ENCODE data around the gene COL4A2. TPM values are rescaled to one million over a fixed set of nuclear protein-coding genes. Genes with fewer than 3 reads are reported as not detected.
"Not testable (repeated sequence)": the region's sequence is repeated elsewhere in the genome, so short reads cannot be mapped to it uniquely, and the experiment has no call there.

Gene COL4A2
- total RNA-seq, 1 donor from 2014 or later, result not detected

DNA sequence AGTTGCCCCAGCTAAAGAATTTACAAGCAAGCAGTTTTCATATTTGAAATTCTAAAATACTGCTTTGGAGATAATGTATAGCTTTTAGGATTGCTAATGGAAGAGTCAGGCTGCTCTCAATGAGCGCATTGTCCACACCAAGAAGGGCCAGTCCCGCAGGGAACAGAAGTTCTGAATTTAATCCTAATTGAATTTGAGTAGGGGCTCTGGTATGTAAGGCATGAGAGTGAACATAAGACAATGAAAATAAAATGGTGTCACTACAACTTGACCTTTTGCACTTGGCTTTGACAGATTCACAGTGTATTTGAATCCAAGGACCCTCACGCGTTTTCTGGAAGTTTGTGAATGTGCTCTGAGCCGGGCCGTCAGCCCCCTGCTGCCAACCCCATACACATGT is 221.8 kb downstream of the COL4A2 start:
- no peaks in the 10 kb centered on the region for H3K9me3 Mint-ChIP-seq
- peaks cover 8% of the 10 kb centered on the region for H3K4me1 Mint-ChIP-seq (ENCODE audit: low read depth)
- intact Hi-C loops (cut with micrococcal nuclease), result no loop called here
- no peaks in the 10 kb centered on the region for H3K36me3 Mint-ChIP-seq (ENCODE audit: low read depth)
- H3K27me3 Mint-ChIP-seq (ENCODE audit: low read depth), result no peaks in the 10 kb centered on the region
- no peak for DNase-seq (ENCODE audit: low spot score)
- H3K27ac Mint-ChIP-seq, result no peak overlapping the region
- H3K4me3 Mint-ChIP-seq (ENCODE audit: low read depth), result no peak overlapping the region

DNA sequence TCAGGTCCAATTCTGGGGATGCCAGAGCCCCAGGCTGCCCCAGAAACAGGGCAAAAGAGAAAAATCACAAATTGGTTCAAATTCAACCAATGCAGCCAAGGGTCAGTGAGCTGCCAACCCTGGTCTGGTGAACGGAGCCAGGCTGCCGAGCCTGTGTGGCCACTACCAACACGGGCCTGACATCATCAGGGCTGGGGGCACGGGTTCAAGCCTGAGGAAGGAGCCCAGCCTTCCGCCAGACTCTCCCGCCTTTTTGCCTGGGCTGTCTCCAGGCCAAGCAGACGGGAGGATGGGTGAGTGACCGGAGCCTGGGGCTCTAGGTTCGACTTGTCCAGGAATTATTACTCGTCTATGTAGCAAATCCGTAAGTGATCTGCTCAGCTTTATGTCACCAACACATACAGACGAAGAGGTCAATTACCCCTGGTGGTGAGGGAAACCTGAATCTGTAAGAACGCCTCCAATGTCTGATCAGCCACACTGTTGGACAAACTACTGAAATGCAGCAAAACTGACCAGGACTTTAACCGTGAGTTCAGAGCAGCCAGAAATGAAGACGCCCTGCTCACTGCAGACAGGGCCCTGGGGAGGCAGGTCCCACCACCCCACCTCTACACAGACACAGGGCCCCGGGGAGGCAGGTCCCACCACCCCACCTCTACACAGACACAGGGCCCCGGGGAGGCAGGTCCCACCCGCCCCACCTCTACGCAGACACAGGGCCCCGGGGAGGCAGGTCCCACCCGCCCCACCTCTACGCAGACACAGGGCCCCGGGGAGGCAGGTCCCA is 222.6 kb downstream of the COL4A2 start:
- no peak overlapping the region for H3K4me3 Mint-ChIP-seq (ENCODE audit: low read depth)
- intact Hi-C loops (cut with micrococcal nuclease), result no loop called here

DNA sequence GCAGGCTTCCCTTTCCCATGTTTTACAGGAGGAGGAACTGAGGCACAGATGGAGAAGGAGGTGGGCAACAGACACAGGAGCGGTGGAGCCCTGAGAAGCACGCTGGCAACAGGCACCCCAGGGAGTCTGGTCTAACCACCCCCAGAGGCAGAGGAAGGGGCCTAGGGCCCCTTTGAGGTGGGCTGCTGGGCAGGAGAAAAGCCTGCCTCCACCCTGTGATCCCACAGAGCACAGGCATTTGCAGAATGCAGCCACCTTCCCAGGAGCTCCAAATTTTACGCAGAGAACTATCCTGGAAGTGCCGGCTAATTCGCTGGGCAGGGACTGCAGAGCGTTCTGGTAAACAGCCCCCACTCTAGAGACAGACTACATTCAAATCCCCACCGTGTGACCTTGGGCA is 224.0 kb downstream of the COL4A2 start:
- intact Hi-C loops (cut with micrococcal nuclease), result no loop called here
- no peaks in the 10 kb centered on the region for H3K9me3 Mint-ChIP-seq
- H3K36me3 Mint-ChIP-seq (ENCODE audit: low read depth), result no peaks in the 10 kb centered on the region
- no peak overlapping the region for H3K4me3 Mint-ChIP-seq (ENCODE audit: low read depth)
- no peak for DNase-seq (ENCODE audit: low spot score)
- H3K27me3 Mint-ChIP-seq (ENCODE audit: low read depth), result no peaks in the 10 kb centered on the region
- H3K27ac Mint-ChIP-seq, result no peak overlapping the region
- peaks cover under 1% of the 10 kb centered on the region for H3K4me1 Mint-ChIP-seq (ENCODE audit: low read depth)

More for the DNA sequence above, 222.6 kb downstream of the COL4A2 start:
- H3K9me3 Mint-ChIP-seq, result no peaks in the 10 kb centered on the region
- H3K36me3 Mint-ChIP-seq (ENCODE audit: low read depth), result no peaks in the 10 kb centered on the region
- H3K27ac Mint-ChIP-seq, result no peak overlapping the region
- DNase-seq (ENCODE audit: low spot score), result no peak
- H3K4me1 Mint-ChIP-seq (ENCODE audit: low read depth), result peaks cover 5% of the 10 kb centered on the region
- H3K27me3 Mint-ChIP-seq (ENCODE audit: low read depth), result no peaks in the 10 kb centered on the region

DNA sequence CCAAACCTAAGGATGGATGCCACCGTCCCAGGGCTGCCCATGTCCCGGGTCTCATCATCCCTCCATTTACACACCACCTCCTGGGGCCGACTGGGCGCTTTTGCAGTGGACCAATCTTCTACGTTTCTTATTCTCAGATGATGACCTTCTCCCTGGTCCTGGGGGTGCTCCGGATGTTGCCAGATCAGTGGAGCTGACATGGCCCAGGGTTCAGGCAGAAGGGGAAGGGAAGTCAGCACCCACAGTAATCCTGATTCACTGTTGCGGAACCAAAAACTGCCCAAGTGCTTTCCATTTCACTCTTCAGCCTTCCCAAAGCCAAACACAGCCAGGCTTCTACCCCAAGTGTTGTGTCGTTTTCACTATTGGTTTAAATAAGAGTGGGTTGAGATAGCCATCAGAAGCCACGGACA is 224.6 kb downstream of the COL4A2 start:
- DNase-seq (ENCODE audit: low spot score), result no peak
- no peaks in the 10 kb centered on the region for H3K36me3 Mint-ChIP-seq (ENCODE audit: low read depth)
- H3K4me1 Mint-ChIP-seq (ENCODE audit: low read depth), result peaks cover 4% of the 10 kb centered on the region
- H3K27me3 Mint-ChIP-seq (ENCODE audit: low read depth), result no peaks in the 10 kb centered on the region
- no peaks in the 10 kb centered on the region for H3K9me3 Mint-ChIP-seq
- no peak overlapping the region for H3K27ac Mint-ChIP-seq
- no peak overlapping the region for H3K4me3 Mint-ChIP-seq (ENCODE audit: low read depth)
- intact Hi-C loops (cut with micrococcal nuclease), result no loop called here

DNA sequence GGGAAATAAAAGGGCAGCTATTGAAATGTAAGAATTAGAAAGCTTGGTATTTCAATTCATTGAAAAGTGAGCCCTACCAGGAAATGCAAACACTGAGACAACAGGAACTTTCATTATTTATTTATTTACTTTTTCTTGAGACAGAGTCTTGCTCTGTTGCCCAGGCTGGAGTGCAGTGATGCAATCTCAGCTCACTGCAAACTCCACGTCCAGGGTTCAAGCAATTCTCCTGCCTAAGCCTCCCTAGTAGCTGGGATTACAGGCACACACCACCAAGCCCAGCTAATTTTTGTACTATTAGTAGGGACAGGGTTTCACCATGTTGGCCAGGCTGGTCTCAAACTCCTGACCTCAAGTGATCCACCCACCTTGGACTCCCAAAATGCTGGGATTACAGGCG is 225.2 kb downstream of the COL4A2 start:
- H3K9me3 Mint-ChIP-seq; H3K4me1 Mint-ChIP-seq (ENCODE audit: low read depth); H3K27me3 Mint-ChIP-seq (ENCODE audit: low read depth); DNase-seq (ENCODE audit: low spot score); H3K4me3 Mint-ChIP-seq (ENCODE audit: low read depth); H3K36me3 Mint-ChIP-seq (ENCODE audit: low read depth); H3K27ac Mint-ChIP-seq; intact Hi-C loops (cut with micrococcal nuclease): not testable (repeated sequence)

DNA sequence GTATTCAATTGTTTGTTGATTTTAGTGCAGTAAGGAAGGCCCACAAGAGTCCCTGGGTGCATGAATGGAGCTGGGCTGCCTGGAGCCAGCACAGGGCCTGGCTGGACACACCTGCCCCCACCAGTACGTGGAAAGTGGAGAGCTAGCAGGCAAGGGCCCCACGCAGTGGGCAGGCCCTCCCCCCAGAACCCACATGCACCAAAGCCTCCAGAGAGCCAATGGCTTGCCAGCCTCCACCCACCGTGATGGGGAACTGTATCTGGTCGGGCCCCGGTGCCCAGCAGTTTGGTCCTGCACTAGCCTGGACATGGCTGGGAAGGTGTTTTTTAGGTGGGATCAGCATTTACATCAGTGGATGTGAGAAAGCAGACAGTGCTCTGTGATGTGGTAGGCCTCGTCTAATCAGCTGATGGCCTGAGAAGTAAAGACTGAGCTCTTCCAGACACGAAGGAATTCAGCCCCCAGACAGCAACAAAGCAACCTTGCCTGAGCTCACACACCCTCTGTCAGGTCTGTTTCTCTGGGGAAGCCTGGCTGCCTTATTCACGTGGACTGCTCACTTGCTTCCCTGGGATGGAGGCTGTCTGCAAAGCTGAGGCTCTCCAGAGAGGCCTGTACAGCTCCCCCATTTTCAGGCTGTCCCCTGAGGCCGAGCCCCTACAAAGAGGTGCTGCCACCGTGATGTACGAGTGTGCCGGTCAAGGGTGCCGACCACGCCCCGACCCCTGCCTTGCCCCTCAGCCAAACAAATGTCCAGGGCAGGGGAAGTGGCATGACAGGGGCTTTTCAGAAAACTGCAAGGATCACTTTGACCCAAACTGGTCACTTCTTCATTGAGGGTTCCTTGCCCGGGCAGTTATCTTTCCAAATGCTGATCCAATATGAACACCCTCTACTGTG is 226.9 kb downstream of the COL4A2 start:
- no peak for DNase-seq (ENCODE audit: low spot score)
- H3K36me3 Mint-ChIP-seq (ENCODE audit: low read depth), result no peaks in the 10 kb centered on the region
- H3K27me3 Mint-ChIP-seq (ENCODE audit: low read depth), result no peaks in the 10 kb centered on the region
- intact Hi-C loops (cut with micrococcal nuclease), result no loop called here
- no peaks in the 10 kb centered on the region for H3K9me3 Mint-ChIP-seq
- H3K4me1 Mint-ChIP-seq (ENCODE audit: low read depth), result peaks cover 4% of the 10 kb centered on the region
- no peak overlapping the region for H3K27ac Mint-ChIP-seq
- no peak overlapping the region for H3K4me3 Mint-ChIP-seq (ENCODE audit: low read depth)

DNA sequence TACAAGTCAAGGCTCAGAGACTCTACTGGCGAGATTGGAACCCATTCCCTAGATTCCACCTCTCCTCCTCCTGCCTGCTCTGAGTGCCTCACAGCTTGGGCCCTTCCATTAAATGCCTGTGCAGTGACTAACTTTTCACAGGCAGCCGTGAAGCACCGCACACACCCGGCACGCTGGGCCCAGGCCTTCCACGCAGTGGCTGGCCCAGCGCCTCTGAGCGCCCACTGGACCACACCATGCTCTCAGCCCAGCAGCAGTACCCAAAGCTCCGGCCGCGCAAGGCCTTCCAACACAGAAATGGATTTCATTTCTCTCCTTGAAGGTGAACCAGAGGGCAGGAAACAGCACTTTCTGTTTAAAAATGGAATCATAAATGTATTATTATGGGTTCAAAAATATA is 228.4 kb downstream of the COL4A2 start:
- peaks cover 4% of the 10 kb centered on the region for H3K4me1 Mint-ChIP-seq (ENCODE audit: low read depth)
- DNase-seq (ENCODE audit: low spot score), result no peak
- intact Hi-C loops (cut with micrococcal nuclease), result no loop called here
- no peak overlapping the region for H3K27ac Mint-ChIP-seq
- no peak overlapping the region for H3K4me3 Mint-ChIP-seq (ENCODE audit: low read depth)
- no peaks in the 10 kb centered on the region for H3K36me3 Mint-ChIP-seq (ENCODE audit: low read depth)
- H3K27me3 Mint-ChIP-seq (ENCODE audit: low read depth), result no peaks in the 10 kb centered on the region
- H3K9me3 Mint-ChIP-seq, result no peaks in the 10 kb centered on the region

DNA sequence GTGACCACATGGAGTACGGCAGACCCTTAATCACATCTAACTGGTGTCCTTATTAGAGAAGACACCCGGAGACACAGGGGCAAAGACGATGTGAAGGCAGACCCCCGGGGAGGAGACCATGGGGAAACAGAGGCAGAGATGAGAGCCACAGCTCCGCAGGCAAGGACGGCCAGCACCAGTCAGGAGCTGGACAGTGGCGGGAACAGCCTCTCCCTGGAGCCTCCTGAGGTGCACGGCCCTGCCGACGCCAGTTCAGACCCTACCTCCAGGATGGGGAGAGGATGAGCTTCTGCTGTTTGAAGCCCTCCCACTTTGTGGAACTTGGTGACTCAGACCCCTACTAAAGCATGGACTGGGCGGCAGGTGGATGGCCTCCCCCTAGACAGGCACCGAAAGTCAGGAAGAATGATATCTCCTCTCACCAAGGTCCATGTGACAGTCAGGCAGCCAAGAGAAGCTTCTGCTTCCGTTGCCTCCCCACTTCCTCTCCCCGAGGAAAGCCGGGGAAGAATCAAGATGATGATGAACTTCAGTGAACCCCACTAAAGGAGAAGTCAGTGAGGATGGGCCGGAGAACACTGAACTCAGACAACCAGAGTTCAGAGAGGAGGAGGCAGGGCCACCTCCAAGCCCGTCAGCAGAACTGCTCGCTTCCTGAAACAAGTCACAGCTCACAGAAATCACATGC is 229.1 kb downstream of the COL4A2 start:
- Mint-ChIP-seq H3K36me3 (ENCODE audit: low read depth) (no peaks in the 10 kb centered on the region), H3K4me3 (ENCODE audit: low read depth) (no peak overlapping the region), H3K9me3 (no peaks in the 10 kb centered on the region), H3K27me3 (ENCODE audit: low read depth) (no peaks in the 10 kb centered on the region), H3K27ac (no peak overlapping the region), H3K4me1 (ENCODE audit: low read depth) (peaks cover 4% of the 10 kb centered on the region)
- intact Hi-C loops (cut with micrococcal nuclease), result no loop called here
- no peak for DNase-seq (ENCODE audit: low spot score)

DNA sequence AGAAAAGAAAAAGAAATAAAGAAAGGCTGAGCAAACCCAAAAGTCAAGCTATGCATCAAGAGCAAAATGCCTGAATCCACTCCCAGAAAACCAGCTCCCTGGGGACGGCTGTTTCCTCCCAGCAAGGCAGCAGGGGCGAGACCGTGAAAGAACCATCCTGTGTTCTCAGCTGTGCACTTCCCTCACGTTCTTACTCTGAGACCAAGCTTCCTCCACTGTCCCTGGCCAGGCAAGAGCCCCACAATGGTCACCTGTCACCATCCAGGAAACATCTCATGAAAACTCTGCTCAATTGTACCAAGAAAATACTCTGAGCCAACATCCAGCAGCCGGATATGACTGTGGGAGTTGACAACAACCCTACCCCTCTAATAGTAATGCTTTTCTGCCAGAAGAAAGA is 231.5 kb downstream of the COL4A2 start:
- H3K4me1 Mint-ChIP-seq (ENCODE audit: low read depth), result peaks cover 4% of the 10 kb centered on the region
- H3K36me3 Mint-ChIP-seq (ENCODE audit: low read depth), result no peaks in the 10 kb centered on the region
- no peak overlapping the region for H3K27ac Mint-ChIP-seq
- H3K9me3 Mint-ChIP-seq, result no peaks in the 10 kb centered on the region
- intact Hi-C loops (cut with micrococcal nuclease), result no loop called here
- no peaks in the 10 kb centered on the region for H3K27me3 Mint-ChIP-seq (ENCODE audit: low read depth)
- H3K4me3 Mint-ChIP-seq (ENCODE audit: low read depth), result no peak overlapping the region
- DNase-seq (ENCODE audit: low spot score), result no peak

DNA sequence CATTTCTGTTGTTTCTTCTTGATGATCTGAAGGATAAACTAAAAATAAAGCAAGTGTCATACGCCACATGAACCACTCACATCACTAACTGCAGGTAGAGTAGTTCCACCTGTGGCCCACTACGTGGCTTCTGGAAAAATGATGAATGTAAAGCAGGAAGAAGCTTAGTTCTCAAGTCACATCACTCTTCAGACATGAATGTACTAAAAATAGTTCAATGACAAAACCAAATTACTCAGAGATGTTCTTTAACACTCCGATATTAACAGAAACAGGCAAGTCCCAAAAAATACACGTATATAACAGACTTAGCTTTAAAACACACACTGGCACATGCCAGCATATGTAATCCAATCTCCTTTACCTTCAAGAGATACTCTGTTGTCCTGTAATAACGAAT is 232.8 kb downstream of the COL4A2 start:
- no peak for DNase-seq (ENCODE audit: low spot score)
- no peak overlapping the region for H3K4me3 Mint-ChIP-seq (ENCODE audit: low read depth)
- intact Hi-C loops (cut with micrococcal nuclease), result no loop called here
- H3K36me3 Mint-ChIP-seq (ENCODE audit: low read depth), result no peaks in the 10 kb centered on the region
- peaks cover 2% of the 10 kb centered on the region for H3K9me3 Mint-ChIP-seq
- H3K27ac Mint-ChIP-seq, result no peak overlapping the region
- peaks cover 4% of the 10 kb centered on the region for H3K4me1 Mint-ChIP-seq (ENCODE audit: low read depth)
- no peaks in the 10 kb centered on the region for H3K27me3 Mint-ChIP-seq (ENCODE audit: low read depth)

DNA sequence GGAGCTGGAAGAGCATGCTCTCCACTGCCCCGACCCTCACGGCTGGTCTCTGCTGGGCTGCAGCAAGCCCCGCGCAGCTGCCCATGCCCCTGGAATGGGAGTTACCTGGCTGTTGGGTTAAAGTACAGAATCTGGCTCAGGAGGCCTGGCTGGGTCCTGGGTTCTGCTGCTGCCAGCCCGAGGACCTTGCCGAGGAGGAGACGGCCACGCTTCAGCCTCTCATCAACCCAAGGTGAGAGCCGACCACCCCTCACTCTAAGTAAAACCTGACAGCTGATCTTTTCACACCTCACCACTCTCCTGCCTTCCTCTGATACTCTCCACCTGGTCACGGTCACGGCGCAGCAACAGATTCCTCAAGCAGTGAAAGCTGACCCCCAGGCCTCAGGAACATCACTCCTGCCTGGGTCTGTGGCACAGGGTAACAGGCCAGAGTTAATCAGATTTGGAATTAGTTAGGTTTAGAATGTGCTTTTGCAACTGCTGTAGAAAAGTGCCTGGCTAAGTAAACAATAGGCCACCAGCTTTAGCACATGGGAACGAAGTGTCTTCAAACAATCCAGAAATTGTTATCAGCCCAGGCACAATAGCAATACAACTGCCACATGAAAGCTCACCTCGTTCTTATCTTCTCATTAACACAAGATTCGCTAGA is 233.9 kb downstream of the COL4A2 start:
- Mint-ChIP-seq H3K4me3 (ENCODE audit: low read depth) (no peak overlapping the region), H3K27me3 (ENCODE audit: low read depth) (no peaks in the 10 kb centered on the region), H3K9me3 (peaks cover 4% of the 10 kb centered on the region), H3K4me1 (ENCODE audit: low read depth) (peaks cover 4% of the 10 kb centered on the region), H3K36me3 (ENCODE audit: low read depth) (no peaks in the 10 kb centered on the region), H3K27ac (no peak overlapping the region)
- DNase-seq (ENCODE audit: low spot score), result no peak
- intact Hi-C loops (cut with micrococcal nuclease), result no loop called here

DNA sequence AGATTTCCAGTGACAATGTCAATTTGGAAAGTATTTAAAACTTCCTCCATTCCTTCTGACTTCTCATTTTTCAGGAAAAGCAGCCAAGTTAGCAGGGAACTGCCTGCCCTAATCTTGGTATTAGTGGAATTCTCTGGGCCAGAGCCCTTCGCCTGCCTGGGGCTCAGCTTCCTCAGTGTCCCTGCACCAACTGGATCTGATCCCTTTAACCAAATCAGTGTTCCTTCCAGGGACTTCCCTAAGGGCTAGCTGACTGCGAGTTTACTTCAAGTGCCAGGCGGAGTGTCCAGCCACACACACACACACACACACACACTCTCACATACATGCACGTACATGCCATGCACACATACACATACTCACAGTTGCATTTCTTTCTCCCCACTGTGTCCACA is 234.4 kb downstream of the COL4A2 start:
- intact Hi-C loops (cut with micrococcal nuclease), result no loop called here
- H3K4me1 Mint-ChIP-seq (ENCODE audit: low read depth), result no peaks in the 10 kb centered on the region
- H3K27ac Mint-ChIP-seq, result no peak overlapping the region
- DNase-seq (ENCODE audit: low spot score), result no peak
- H3K36me3 Mint-ChIP-seq (ENCODE audit: low read depth), result no peaks in the 10 kb centered on the region
- no peaks in the 10 kb centered on the region for H3K27me3 Mint-ChIP-seq (ENCODE audit: low read depth)
- H3K9me3 Mint-ChIP-seq, result peaks cover 4% of the 10 kb centered on the region
- no peak overlapping the region for H3K4me3 Mint-ChIP-seq (ENCODE audit: low read depth)

Data from activated T-helper 2 cell treated with anti-CD3 and anti-CD28 coated beads, Interferon-gamma antibody, Interleukin-2, Interleukin-4, amounts not matched to agents 10 μg/mL and 5 μg/mL and 100 μg/mL, durations not matched to agents 14 hours and 24 hours and 36 hours (primary cell).